Astrocyte of the spinal cord (primary cell): ENCODE measurements around the gene RPL7L1.
"Not testable (repeated sequence)": the region's sequence is repeated elsewhere in the genome, so short reads cannot be mapped to it uniquely, and the experiment has no call there.

ENCODE experiments used
- DNase-seq: peaks from one replicate; pipeline ENCODE4 v3.0.0; 2011; ENCODE audit warnings: low read depth, low spot score
- H3K4me3 ChIP-seq: 2 replicates; pipeline ENCODE4 v1.5.1; 2011; ENCODE audit warnings: low read depth, mild to moderate bottlenecking, low read length, moderate library complexity
- CTCF ChIP-seq: IDR thresholded peaks from 2 replicates; pipeline ENCODE4 v1.5.1; 2012; ENCODE audit warnings: low read depth, mild to moderate bottlenecking, low read length, inconsistent platforms
- in situ Hi-C: cut with HindIII; loops from 2 replicates; pipeline ENCODE4 v1.10.0; 2017; ENCODE audit warnings: low sequenced_read_pairs

The RPL7L1 gene

GRCh38 chr6:42871711-42872110 is 7.7 kb upstream of the RPL7L1 start:
- no peak for TF ChIP-seq CTCF
- in situ Hi-C loops = no loop called here
- H3K4me3 ChIP-seq = no peak overlapping the region
- DNase-seq = no peak

GRCh38 chr6:42873313-42873712 is 6.1 kb upstream of the RPL7L1 start:
- H3K4me3 ChIP-seq = no peak overlapping the region
- in situ Hi-C loops = no loop called here
- no peak for TF ChIP-seq CTCF
- no peak for DNase-seq

GRCh38 chr6:42877695-42878094 is 1.7 kb upstream of the RPL7L1 start:
- in situ Hi-C loops = no loop called here
- no peak overlapping the region for H3K4me3 ChIP-seq
- no peak for DNase-seq
- TF ChIP-seq CTCF = no peak

GRCh38 chr6:42880240-42880817 is 913 bp downstream of the RPL7L1 start:
- H3K4me3 ChIP-seq = peak overlapping the region; percentile 70
- in situ Hi-C loops, DNase-seq: not testable (repeated sequence)

- DNase-seq, in situ Hi-C loops: not testable (repeated sequence)
- peak overlapping the region; percentile 70 for H3K4me3 ChIP-seq
These were observed 1.5 kb downstream of the RPL7L1 start for GRCh38 chr6:42880871-42881270.

- in situ Hi-C loops = no loop called here
These were observed 6.3 kb downstream of the RPL7L1 start for GRCh38 chr6:42885702-42886101.

GRCh38 chr6:42888201-42888600 is 8.8 kb downstream of the RPL7L1 start:
- in situ Hi-C loops, DNase-seq, H3K4me3 ChIP-seq: not testable (repeated sequence)

More at GRCh38 chr6:42885702-42886101, 6.3 kb downstream of the RPL7L1 start:
- no peak overlapping the region for H3K4me3 ChIP-seq
- DNase-seq = no peak
- TF ChIP-seq CTCF = no peak

GRCh38 chr6:42889815-42890214 is 10.4 kb downstream of the RPL7L1 start:
- in situ Hi-C loops = no loop called here
- H3K4me3 ChIP-seq = peak overlapping the region; percentile 86
- DNase-seq = no peak
- TF ChIP-seq CTCF = no peak
